Measurements from ENCODE around the gene MROH2A.

The MROH2A gene

GRCh38 chr2:233761040-233761769 lies 16.9 kb upstream of the MROH2A start:
- DNase-seq = no peak

DNA sequence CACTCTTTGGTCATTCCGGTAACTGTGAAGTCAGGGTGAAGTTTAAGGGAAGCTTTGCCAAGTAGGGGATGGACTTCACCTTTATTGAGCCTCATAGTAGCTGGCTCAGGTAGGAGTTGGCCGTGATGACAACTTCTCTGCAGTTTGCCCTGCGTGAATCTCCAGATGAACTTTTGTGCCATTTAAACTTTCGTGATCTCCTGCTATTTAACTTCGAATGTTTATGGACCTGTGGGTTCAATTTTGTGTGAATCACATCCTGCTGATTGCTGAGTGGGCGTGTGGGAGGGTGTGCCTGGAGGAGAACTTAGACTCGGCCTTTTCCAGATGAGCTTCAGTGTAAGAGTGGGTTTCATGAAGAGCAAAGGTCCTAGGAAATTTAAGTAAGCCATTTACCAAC lies 13.9 kb upstream of the MROH2A start:
- no peak for DNase-seq

DNA sequence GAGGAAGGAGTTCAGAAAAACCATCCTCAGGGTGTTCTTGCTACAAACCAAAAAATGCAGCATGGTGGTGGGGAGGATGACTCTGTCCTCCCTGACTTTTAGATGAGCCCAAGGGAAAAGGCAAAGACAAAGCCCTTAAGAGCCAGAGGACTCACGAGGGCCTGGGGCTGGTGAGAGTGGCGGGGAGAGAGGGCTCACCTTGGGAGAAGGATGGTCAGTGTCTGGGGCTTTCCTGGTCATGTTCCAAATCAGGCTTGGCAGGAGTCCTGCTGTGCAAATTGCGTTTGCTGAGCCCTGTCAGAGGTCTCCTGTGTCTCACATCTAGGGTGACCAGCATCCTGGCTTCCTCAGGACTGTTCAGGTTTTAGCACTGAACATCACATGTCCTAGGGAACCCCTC lies 13.4 kb upstream of the MROH2A start:
- DNase-seq = no peak

GRCh38 chr2:233766416-233766815 lies 11.7 kb upstream of the MROH2A start:
- no peak for DNase-seq

- no peak for DNase-seq
These were observed 10.1 kb upstream of the MROH2A start for GRCh38 chr2:233768076-233768475.

- no peak for DNase-seq
These were observed 8.9 kb upstream of the MROH2A start for GRCh38 chr2:233769260-233769659.

DNA sequence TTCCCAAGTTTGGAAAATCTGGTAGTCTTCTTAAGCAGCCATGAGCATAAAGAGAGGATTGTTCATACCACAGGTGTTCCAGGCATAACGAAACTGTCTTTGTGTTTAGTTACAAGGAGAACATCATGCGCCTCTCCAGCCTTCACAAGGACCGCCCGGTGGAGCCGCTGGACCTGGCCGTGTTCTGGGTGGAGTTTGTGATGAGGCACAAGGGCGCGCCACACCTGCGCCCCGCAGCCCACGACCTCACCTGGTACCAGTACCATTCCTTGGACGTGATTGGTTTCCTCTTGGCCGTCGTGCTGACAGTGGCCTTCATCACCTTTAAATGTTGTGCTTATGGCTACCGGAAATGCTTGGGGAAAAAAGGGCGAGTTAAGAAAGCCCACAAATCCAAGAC lies 6.0 kb upstream of the MROH2A start:
- no peak for DNase-seq

GRCh38 chr2:233772583-233772982 lies 5.5 kb upstream of the MROH2A start:
- DNase-seq = no peak

GRCh38 chr2:233773854-233774253 lies 4.3 kb upstream of the MROH2A start:
- no peak for DNase-seq

DNA sequence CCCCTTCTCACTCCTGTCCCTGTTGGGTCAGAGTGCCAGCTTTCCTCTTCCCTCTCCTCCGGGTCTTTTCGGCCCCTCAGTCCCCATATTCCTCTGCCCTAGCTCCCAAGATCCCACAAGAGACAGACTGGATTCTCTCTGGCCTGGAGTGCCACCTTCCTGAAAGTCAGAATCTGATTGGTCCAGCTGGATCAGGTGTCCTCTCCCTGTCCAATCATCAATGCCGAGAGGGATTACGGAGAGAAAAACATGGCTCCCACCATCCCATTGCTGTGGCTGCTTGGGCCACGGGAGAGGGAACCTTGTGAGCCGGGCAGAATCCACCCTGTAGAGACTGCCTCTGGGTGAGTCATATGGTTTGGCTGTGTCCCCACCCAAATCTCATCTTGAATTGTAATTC lies 2.7 kb upstream of the MROH2A start:
- DNase-seq = no peak

DNA sequence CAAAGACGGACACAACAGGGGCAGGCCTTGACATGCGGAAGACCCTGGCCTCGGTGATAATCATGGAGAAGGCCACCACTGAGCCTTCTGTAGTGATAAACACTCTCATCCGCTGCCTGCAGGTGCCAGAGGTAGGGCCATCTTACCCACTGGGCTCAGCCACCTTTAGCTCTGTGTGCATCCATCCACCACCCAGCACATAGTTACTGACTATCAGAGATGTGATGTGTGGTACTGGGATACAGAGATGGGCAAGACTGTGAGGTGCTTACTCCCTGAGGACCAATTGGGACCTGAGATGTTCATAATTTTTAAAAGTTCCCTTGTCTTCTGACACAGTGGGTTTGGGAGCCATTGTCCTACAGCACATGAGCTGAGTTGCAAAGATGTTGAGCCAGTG lies 1.6 kb downstream of the MROH2A start:
- no peak for DNase-seq

DNA sequence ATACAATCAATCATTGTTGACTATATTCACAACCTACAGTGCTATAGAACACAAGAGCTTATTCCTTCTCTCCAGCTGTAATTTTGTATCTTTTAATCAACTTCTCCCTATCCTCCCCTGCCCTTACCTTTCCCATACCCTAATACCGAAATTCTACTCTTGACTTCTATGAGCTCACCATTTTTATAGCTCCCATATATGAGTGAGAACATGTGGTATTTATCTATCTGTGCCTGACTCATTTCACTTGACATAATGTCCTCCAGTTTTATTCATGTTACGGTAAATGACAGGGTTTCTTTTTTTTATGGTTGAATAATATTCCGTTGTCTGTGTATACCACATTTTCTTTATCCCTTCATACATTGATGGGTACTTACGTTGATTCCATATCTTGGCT lies 2.6 kb downstream of the MROH2A start:
- no peak for DNase-seq

GRCh38 chr2:233789554-233789953 lies 11.4 kb downstream of the MROH2A start:
- no peak for DNase-seq

GRCh38 chr2:233791151-233791882 lies 13.2 kb downstream of the MROH2A start:
- DNase-seq = no peak

GRCh38 chr2:233791883-233792329 lies 13.8 kb downstream of the MROH2A start:
- no peak for DNase-seq

DNA sequence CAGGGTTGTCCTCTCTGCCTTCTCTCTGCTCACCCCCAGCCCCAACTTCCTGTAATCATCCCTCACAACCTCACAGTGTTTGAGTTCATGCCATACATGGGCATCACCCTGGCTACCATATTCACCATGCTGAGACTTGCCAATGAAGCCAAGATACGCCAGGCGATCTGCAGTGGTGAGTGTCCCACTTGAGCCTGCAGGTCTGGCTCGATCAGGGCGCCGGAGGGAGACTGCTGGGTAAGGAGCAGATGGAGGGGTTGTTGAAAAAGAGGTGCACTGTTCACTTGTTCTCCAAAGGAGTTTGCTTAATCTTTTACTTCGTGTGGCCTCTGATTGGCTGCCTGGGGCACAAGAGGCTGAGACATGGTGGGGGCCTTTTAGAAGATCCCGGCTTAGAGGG lies 14.6 kb downstream of the MROH2A start:
- no peak for DNase-seq

DNA sequence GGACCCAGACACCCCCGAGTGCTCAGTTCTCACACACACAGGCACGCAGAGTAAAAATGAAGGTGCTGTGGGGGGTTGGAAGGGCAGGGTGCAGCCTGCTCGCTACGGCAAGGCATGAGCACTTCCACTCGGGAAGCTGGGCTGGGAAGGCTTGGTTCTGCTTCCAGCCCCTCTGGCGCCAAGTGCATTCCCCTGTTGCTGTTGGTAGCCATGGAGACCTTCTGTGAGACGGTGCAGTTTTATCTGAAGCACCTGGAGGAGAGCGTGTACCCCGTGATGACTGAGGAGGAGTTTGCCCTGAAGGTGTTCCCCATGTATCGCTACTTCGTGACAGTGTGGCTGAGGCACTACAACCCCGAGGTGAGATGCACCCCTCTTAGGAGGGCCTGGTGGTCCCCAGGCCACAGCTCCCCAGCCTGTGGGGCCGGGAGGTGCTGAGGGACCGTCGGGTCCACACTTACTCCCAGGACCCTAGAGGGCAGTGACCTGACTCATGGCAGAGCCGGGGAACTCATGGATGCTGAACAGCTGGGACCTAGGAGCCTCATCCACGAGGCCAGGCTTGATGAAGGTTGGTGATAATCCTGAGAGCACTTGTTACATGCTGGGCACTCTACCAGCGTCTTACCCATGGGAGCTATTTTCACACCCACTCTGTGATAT lies 15.5 kb downstream of the MROH2A start:
- no peak for DNase-seq

DNA sequence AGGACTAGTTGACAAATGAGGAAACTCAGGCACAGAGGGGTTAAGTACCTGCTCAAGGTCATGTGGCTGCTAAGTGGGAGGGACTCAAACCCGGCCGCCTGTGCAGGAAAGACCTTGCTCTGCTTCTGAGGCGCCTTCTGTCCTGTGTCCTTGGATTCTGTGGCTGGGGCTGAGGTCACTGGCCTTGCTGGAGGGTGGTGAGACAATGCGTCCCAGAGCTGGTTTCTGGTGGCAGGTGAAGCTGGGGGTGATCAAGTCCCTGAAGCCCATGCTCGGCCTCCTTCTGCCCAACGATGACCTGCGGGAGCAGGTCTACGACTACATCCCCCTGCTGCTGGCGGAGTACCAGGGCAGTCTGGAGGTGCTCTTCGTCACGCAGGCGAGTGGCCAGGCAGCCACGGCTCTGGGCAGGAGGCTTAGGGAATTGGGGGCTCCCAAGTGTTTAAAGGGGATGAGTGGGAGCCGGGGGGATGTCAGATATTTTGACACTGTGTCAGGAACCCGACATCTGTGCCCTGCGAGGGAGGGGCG lies 16.1 kb downstream of the MROH2A start:
- no peak for DNase-seq

- DNase-seq = no peak
These were observed 17.6 kb downstream of the MROH2A start for GRCh38 chr2:233795735-233796171.

DNA sequence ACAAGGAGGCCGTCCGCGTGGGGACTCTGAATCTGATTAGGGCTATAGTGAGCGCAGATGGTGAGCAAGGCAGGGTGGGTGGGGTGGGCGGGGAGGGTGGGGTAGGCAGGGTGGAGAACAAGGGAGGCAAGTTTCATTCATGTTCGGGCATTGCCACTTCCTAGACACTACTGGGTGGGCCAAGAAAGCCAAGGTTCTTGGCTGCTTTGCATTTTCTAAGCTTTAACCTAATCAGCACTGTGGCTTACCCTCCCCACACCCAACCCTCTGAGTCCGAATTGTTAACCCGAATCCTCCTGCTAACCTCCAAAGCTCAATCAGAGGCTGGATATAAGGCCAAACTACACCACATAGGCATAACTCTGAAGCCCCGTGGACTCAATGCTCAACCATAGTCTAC lies 18.1 kb downstream of the MROH2A start:
- DNase-seq = no peak

- no peak for DNase-seq
These were observed 20.4 kb downstream of the MROH2A start for GRCh38 chr2:233798335-233799086.

GRCh38 chr2:233799087-233799665 lies 21.0 kb downstream of the MROH2A start:
- DNase-seq = no peak

Measured in hippocampal formation (tissue), 2 donors.